Caki2 (cell line): Measurements from ENCODE around the gene ZNF514. TPM values are rescaled to one million over a fixed set of nuclear protein-coding genes. Genes with fewer than 3 reads are reported as not detected.
"Not testable (repeated sequence)": the region's sequence is repeated elsewhere in the genome, so short reads cannot be mapped to it uniquely, and the experiment has no call there.

ENCODE experiments used
- DNase-seq: peaks from one replicate; pipeline ENCODE4 v3.0.0-alpha.2; 2015; ENCODE audit warnings: low read depth
- in situ Hi-C: cut with HindIII; loops from 2 replicates; pipeline ENCODE4 v1.10.0; 2016; ENCODE audit warnings: low sequenced_read_pairs, low pct_unique_long_range_greater_than_20kb, mixed read lengths
- total RNA-seq: library from RNA; depleted of rRNA; stranded (reverse); fragments of >200 nt; shearing (Covaris generic); gene quantifications from 2 replicates; pipeline ENCODE4 v1.2.3, GENCODE V29; 2014; ENCODE audit warnings: low replicate concordance; rRNA removed

The ZNF514 gene
- total RNA-seq, result 14.7 and 18.1 TPM in 2 replicates

GRCh38 chr2:95159690-95160449, at the start of gene ZNF514:
ZNF514 (minus strand) TSS chr2:95159848; CDS start chr2:95153253, 6,595 bp downstream.
- DNase-seq, result peak; percentile 65
- in situ Hi-C loops, result no loop called here

DNA sequence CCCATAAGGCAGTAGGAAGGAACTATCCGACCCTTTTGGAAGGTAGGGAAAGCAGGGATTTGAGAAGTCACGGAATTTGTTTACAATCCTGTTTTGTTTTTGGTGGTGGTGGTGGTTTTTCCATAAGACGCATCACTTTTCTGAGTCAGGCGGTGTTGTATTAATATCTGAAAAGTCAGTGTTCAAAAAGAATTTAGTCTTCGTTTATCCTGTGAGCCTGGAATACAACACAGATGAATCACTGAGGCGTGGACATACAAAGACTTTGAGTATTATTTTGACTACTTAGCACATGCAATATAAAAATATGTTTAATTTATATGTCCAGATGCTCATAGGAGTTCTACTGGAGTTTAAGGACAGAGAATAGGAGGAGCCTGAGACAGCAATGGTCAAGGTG, 48.5 kb upstream of the ZNF514 start:
- in situ Hi-C loops, result no loop called here
- DNase-seq, result no peak

GRCh38 chr2:95207111-95207961, 47.7 kb upstream of the ZNF514 start, which contains the start of gene ZNF892:
ZNF892 (plus strand) TSS chr2:95207521; CDS start chr2:95207816, 295 bp downstream.
- DNase-seq, result peak; percentile 97

GRCh38 chr2:95206096-95206495, 46.4 kb upstream of the ZNF514 start:
- DNase-seq, result no peak
- in situ Hi-C loops, result no loop called here

More at GRCh38 chr2:95207111-95207961, 47.7 kb upstream of the ZNF514 start, which contains the start of gene ZNF892:
- in situ Hi-C loops, result no loop called here

DNA sequence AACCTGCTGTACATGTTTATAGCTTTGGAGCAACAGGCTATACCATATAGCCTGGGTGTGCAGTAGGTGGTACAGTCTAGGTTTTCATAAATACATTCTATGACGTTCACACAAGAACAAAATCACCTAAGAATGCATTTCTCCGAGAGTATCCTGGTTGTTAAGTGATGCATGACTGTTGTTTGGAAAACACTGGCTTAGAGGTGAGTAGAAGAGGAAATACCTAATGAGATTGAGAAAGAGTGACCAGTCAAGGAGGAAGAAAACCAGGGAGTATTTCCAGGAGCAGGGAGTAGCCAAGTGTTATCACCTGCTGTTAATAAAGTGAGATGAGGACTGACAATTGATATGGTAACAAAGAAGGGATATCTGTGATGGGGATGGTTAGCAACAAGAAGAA, 44.7 kb upstream of the ZNF514 start:
- DNase-seq, result no peak
- in situ Hi-C loops, result no loop called here

DNA sequence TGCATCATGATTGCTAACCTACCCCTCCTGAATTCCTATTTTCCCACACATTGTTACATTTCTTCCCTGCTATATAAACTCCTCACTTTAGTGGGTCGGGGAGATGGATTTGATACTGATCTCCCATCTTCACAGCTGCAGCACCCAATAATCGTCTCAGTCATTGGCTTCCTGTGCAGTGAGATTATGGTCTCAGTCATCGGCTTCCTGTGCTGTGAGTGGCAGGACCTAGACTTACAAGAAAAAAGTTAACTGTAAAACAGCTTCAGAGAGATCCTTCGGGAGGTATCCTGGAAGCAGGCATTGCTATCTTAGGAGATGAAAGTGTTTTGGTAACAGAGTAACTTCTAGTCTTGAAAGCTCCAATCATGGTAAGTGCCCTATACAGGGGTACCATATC, 44.3 kb upstream of the ZNF514 start:
- in situ Hi-C loops, result no loop called here
- no peak for DNase-seq

DNA sequence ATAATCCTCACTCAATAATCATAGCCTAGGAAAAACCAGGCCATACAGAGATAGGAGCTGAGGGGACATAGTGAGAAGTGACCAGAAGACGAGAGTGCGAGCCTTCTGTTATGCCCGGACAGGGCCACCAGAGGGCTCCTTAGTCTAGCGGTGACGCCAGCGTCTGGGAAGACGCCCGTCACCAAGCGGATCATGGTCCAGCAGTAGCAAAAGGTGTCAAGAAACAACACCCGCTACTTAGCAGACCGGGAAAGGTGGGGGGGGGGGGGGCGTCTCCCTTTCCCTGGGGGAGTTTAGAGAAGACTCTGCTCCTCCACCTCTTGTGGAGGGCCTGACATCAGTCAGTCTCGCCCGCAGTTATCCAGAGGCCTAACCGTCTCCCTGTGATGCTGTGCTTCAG, 33.3 kb upstream of the ZNF514 start:
- in situ Hi-C loops, result not testable (repeated sequence)

DNA sequence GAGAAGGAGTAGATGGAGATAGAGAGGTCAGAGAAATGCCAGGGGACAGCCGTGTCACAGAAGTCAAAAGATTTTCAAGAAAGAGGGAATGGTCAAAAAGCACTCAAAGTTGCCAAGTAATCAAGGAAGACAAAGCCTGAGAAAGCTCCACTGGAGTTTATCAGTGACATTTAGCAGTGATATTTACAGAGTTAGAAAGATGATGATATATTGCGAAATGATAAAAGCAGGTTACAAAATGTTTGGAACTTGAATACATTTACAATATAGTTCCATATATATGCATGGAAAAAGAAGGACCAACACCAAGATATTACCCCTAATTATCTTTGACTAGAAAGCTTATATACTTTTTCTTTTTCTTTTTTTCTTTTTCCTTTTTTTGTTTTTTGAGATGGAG, 26.3 kb upstream of the ZNF514 start:
- no peak for DNase-seq
- in situ Hi-C loops, result no loop called here

More for the DNA sequence above, 33.3 kb upstream of the ZNF514 start:
- peak; percentile 18 for DNase-seq

DNA sequence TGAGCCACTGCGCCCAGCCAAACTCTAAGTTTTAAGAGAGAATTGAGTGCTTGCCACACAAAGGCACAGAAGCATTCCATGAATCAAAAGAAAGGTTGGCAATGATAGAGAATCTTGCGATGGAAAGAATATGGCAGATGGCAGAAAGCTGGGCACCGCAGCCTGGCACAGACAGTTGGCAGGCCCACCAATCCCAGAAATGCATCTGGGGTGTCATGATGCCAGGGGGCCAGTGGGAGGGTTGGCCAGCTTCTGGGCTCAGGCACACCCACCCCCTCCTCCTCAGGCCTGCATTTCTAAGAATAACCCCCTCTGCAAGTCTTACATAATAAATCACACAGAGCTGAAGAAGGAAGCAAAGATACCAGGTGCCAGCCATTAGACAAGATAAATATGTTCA, 25.5 kb upstream of the ZNF514 start:
- in situ Hi-C loops, result no loop called here
- no peak for DNase-seq

- in situ Hi-C loops, result no loop called here
- no peak for DNase-seq
These were observed 22.1 kb upstream of the ZNF514 start for GRCh38 chr2:95181774-95182173.

DNA sequence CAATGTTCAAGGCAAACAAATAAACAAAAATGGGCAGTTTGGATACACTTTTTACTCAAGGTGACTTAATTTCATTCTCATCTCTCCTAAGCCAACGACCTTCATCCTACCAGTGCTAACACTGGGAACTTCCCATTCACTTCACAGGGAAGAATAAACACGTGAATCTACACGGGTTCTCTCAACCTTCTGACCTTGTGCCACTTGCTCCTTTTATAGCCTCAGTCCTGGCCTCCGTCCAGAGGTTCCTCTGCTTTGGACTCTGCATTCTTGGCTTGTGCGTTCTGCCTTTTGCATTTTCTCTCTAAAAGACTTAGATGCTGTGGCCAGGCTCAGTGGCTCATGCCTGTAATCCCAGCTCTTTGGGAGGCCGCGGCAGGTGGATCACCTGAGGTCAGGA, 19.8 kb upstream of the ZNF514 start:
- DNase-seq, result no peak
- in situ Hi-C loops, result no loop called here

GRCh38 chr2:95174031-95174542, 14.4 kb upstream of the ZNF514 start:
- no peak for DNase-seq
- in situ Hi-C loops, result no loop called here

DNA sequence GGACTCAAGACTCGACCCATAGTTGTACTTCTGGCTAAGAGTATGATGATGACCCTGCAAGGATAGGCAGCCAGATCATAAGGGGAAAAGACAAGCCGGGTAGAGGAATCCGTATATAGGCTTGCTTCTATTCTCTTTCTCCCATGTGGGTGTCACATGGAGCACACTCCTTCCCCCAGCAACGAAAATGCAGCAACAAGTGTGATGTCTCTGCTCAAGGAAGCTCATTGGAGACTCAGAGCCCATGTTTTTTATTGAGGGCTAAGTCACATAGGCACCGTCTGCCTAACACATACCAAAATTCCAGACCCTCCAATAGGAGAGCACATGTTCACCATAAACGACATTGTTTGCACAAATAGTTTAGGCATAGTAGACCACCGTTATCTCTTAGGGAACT, 12.3 kb upstream of the ZNF514 start:
- in situ Hi-C loops, result no loop called here
- no peak for DNase-seq

- in situ Hi-C loops, result no loop called here
- no peak for DNase-seq
These were observed 6.6 kb upstream of the ZNF514 start for GRCh38 chr2:95166065-95166763.

DNA sequence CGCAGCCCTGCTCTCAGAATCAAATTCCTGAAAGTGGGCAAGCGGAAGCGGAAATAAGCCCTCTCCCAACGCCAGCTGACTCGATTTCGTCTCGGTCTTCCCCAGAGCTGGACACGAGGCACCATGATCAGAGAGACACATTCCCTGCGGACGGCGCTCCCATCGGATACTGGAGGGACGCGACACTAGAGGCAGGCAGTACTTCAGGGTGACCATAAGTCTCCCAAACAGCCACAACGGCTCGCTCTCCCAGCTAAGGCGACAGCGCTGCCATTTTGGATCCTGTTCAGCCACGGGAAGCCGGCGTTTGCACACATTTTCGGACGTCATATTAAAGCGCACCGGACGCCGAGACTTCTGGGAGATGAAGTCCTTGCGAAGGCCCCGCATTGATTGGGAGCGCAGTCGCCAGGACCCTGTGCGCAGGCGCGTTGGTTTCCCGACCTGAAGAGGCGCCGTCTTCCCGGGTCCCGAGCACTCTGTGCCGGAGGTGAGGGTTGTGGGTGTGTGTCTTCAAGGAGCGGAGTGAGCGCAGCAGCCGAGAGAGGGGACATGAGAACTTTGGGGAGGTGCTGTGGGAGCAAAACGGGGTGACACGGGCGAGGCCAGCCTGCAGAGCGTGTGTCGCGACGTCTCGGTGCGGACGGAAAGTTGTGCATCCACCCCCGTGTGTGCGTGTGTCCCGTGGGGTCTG, 5.9 kb upstream of the ZNF514 start, which contains the start of gene ZNF2:
Gene ZNF2, plus strand, starts transcription at position 439 of the 694 bp plus-strand sequence. CDS start 10,418 bp downstream, outside the sequence.
- in situ Hi-C loops, result no loop called here
- DNase-seq, result peak; percentile 95

DNA sequence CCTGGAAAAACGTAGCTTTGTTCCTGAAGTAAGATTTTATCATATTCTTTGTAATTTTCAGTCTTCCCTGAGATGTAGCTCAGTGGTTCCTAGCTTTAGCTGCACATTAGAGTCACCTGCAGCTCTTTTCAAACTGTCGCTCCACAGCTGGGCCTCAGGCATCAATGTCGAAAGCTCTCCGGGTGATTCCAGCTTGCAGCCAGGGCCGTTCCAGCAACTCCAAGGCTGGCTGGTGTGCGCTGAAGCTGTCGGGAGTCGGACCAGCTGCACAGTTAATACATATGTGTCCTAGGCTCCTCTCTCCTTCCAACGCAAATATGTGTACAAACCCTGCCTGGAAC, 5.4 kb upstream of the ZNF514 start:
- no peak for DNase-seq
- in situ Hi-C loops, result no loop called here

GRCh38 chr2:95158891-95159619, 593 bp downstream of the ZNF514 start:
- peak; percentile 57 for DNase-seq

More at GRCh38 chr2:95158891-95159619, 593 bp downstream of the ZNF514 start:
- in situ Hi-C loops, result no loop called here
